Measurements from ENCODE around the gene GADD45G. TPM values are rescaled to one million over a fixed set of nuclear protein-coding genes. Genes with fewer than 3 reads are reported as not detected.

GADD45G gene
- total RNA-seq, 1 experiment from 2014 or later, result 7.7 TPM

DNA sequence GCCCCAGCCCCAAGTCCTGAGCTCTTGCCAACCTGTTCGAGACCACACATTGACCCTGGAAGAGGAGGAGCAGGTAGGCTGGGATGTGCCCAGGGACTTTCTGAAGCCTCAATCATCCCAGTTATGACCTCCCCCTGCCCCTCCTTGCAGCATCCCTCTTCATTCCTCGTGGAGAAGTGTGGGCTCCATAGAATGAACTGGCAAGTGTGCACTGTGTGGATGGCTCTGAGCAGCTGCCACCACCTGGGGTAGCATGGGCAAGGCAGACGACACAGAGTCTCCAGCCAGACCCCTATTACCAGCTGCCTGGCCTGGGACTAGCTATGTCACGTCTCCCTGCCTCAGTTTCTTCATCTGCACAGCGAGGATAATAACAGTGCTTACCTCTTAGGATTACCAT lies 33.5 kb downstream of the GADD45G start:
- no peaks in the 10 kb centered on the region for H3K9me3 ChIP-seq (ENCODE audit: control insufficient read depth, low read depth, low read length)
- no peak overlapping the region for H3K27ac ChIP-seq (ENCODE audit: insufficient read length, low read depth, low read length)
- H3K79me1 ChIP-seq (ENCODE audit: insufficient read depth, low read depth, low read length, poor library complexity, severe bottlenecking), result no peaks in the 10 kb centered on the region
- no CpG with 5 or more reads among the region's 5 CpGs for WGBS (ENCODE audit: extremely low coverage, insufficient read length, low lambda C conversion rate)
- H3K23me2 ChIP-seq (ENCODE audit: insufficient read length, low read depth, low read length, poor library complexity, severe bottlenecking), result no peaks in the 10 kb centered on the region
- H4K20me1 ChIP-seq (ENCODE audit: control insufficient read depth, insufficient read depth, insufficient read length), result no peaks in the 10 kb centered on the region
- no peak overlapping the region for H3K4me2 ChIP-seq (ENCODE audit: insufficient read depth, insufficient read length, low read length)
- Mint-ChIP-seq H3K4me1 (peaks cover 12 to 22% of the 10 kb centered on the region in 2 experiments), H3K36me3 (ENCODE audit: insufficient read depth in 1 of 3, low read depth in 3 of 3) (no peaks in the 10 kb centered on the region), H3K4me3 (no peak overlapping the region), H3K9me3 (no peaks in the 10 kb centered on the region), H3K27me3 (ENCODE audit: low read depth) (peaks cover 2% of the 10 kb centered on the region; the same call in 1 of the 2 replicates), H3K27ac (no peak overlapping the region)
- H3K4ac ChIP-seq (ENCODE audit: low read depth, low read length), result no peak overlapping the region
- H3T11ph ChIP-seq (ENCODE audit: low read length), result no peak overlapping the region
- no peaks in the 10 kb centered on the region for H3K4me1 ChIP-seq (ENCODE audit: insufficient read depth, low read length)
- no peak for TF ChIP-seq CTCF (conservative IDR thresholded peaks at IDR 0.05)
- H3K18ac ChIP-seq (ENCODE audit: insufficient read length, low read depth, low read length), result no peak overlapping the region
- H3K56ac ChIP-seq (ENCODE audit: insufficient read length, low read depth, low read length), result no peak overlapping the region
- H4K8ac ChIP-seq (replicated peaks; ENCODE audit: insufficient read length, low read depth, low read length), result no peak overlapping the region
- no peak overlapping the region for H2AFZ ChIP-seq (ENCODE audit: low read length)
- H3K23ac ChIP-seq (ENCODE audit: insufficient read length, low read depth, low read length), result no peak overlapping the region
- H2AK5ac ChIP-seq (ENCODE audit: insufficient read length, low read length), result no peak overlapping the region
- no peak overlapping the region for H2BK15ac ChIP-seq (ENCODE audit: low read depth, low read length)
- H2BK20ac ChIP-seq (ENCODE audit: low read depth, low read length, poor library complexity, severe bottlenecking), result no peak overlapping the region
- H3K14ac ChIP-seq (ENCODE audit: insufficient read depth, low read length), result no peak overlapping the region
- no peak overlapping the region for H2BK5ac ChIP-seq (ENCODE audit: insufficient read length, low read length)
- no peak overlapping the region for H3K9ac ChIP-seq (ENCODE audit: extremely low read depth, insufficient read length, low read length)
- no peak overlapping the region for H2BK12ac ChIP-seq (ENCODE audit: insufficient read length, low read depth, low read length)
- no peaks in the 10 kb centered on the region for H3K27me3 ChIP-seq (ENCODE audit: insufficient read depth, low read length)
- H3K79me2 ChIP-seq (ENCODE audit: insufficient read depth, low read length), result no peaks in the 10 kb centered on the region
- H2BK120ac ChIP-seq (ENCODE audit: low read depth, low read length, poor library complexity, severe bottlenecking), result no peak overlapping the region
- H4K91ac ChIP-seq (ENCODE audit: insufficient read length, low read depth, low read length), result no peak overlapping the region
- no peak for DNase-seq
- H4K5ac ChIP-seq (ENCODE audit: insufficient read length, low read depth, low read length), result no peak overlapping the region
